GM18502 (cell line): Measurements from ENCODE around the gene PEPD.

Source experiments
- ATAC-seq: cut with Tn5 transposase; IDR thresholded peaks from one replicate; pipeline ENCODE4 v1.9.1; 2021; ENCODE audit warnings: mild to moderate bottlenecking; ENCODE audit not compliant: unreplicated experiment, poor library complexity

Gene PEPD

DNA sequence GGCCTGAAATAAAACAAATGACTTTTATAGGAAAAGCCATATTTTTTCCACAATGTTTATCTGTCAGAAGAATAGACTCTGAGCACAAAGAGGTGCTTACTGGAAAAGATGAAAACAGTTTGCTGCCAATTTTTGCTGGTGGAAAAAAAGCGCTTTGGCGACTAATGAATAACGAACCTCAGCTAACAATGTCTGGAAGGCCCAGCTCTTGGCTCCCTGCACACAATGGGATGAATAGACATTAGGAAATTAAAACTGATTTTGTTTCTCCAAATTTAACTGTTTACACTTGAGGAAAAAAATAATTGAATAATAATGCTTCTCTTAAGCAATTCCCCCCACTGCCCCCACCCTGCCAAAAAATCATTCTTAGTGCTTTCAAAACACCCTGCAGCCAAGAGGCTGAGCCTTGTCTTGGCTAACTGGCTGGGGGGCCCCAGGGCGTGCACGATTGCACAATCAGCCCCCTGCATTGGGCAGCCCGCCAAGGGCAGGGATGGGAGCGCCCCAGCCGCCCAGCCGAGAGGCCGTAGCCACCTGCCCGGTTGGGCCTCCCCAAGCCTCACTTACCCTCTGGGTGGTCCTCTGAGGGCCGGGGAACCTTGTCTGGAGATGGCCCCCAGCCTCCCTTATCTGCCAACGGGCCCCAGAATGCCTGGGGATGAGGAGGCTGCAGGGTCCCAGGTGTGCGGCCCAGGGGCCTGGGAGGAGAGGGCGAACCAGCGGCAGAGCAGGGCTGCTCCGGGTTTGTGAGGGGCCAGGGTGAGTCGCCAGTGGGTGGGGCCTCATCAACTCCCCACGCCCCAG, 131.3 kb downstream of the PEPD start:
- no peak for ATAC-seq

DNA sequence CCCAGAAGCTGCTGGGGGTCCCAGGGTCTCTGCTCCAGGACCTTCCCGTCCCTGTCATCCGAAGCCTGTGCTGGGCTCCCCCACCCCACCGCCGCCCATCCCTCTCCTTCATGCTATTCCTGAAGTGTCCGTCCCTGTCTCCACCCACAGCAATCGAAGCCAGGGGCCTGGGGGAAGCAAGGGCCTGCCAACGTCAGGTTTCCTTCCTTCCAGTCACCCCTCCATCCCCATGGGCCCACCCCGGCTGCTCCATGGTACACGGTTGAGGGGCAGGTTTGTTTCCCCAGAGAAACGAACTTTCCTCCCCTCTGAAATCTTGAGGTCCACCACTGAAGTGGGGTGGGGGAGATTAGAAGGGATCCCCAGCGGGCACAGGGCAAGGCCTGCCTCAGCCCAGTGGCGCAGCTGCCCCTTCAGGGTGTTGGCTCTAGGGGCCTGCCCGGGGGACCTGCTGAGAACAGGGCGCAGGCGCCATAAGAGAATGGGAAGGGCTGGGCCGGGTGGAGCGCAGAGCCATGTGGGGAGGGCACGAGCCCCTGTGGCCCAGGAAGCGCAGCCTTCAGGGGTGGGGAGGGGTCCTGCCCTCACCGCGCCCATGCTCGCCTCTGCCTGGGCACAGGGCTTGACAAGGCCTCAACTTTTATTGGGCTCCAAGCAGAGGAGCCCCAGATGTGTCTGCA, 132.0 kb downstream of the PEPD start:
- no peak for ATAC-seq

DNA sequence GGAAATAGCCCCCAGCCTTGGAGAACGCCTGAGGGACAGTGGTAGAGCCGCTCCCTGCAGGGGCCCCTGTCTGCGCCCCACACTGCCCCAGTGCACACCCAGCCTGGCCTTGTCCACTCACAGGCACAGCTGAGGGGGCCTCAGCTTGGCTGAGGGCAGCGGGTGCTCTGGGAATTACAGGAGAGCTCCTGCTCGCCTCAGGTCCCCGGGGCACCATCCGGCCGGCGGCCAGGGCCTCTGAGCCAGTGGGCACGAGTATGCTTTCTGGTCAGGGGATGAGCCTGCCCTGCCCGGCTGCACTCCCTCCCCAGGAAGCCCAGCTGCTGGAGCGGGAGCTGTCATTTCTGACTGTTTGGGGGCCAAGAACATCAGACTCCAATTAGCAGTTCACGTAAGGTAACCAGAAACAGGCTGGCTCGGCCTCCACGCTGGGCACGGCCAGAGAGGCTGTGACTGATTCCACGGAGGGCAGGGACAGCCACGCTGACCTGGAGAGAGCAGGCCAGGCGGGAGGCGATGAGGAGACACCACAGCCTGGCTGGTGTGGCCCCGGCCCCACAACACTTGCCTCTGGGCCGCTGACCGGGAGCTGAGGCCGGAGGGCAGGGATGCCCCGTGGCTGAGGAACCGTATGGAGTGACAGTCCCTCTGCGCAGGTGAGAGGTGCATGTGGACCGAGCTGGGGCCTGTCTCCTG, 132.7 kb downstream of the PEPD start:
- ATAC-seq, result no peak

DNA sequence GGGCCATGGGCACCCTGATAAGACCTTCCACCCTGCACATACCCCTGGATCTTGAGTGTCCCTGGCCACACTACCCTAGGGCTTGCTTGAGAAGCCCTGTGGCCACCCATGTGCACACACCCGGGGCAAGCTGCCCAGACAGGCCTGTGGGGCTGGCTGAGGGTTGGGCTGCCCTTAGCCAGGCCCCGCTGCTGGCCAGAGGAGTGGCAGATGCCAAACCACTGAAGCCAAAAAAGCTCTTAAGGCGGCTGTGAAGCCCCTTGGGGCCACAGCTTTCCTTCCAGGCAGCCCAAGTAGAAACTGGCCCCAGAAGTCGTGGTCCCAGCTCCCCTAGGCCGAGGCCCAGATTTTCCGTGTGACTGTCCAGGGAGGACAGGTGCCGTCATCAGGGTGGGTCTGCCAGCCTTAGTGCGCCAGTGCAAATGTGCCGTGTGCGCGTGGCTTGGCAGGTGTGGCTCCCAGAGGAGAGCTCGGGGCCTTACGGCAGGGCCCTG, 133.3 kb downstream of the PEPD start:
- ATAC-seq, result no peak

DNA sequence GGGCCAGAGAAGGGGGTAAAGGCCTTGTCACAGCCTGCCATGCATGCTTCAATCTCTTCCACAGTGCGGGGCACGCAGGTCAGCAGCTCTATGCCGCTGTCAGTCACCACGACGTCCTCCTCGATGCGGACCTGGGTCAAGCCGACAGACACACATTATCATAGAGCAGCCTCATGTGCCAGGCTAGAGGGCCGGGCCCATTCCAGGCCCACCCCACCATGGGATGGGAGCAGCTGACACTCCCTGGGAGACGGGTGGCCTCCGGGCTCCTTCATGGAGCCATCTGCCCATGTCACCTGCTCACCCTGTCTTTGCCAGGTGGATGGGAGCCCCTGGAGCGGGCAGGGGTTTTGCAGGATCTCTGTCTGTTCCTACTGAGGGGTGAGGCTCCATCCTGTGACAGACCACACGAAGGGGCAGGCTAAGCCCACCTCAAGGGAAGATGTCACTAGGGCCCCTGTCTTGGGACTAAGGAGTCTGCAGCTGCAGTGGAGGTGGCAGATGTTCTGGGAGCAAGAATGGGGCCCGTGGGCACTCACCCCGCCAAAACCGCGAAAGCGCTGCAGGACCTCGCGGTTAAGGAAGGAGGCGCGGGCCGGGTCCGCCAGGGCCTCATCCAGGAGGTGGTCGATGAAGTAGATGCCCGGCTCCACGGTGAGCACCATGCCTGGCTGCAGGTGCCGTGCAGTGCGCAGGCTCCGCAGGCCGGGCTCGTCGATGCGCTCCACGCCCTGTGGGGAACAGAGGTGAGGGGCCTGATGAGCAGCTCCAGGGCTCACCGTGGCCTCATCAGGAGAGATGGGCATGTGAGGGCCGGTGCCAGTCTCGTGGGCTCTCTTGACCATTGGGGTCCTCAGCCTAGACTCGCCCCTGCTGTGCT, 134.0 kb downstream of the PEPD start:
- ATAC-seq, result no peak

DNA sequence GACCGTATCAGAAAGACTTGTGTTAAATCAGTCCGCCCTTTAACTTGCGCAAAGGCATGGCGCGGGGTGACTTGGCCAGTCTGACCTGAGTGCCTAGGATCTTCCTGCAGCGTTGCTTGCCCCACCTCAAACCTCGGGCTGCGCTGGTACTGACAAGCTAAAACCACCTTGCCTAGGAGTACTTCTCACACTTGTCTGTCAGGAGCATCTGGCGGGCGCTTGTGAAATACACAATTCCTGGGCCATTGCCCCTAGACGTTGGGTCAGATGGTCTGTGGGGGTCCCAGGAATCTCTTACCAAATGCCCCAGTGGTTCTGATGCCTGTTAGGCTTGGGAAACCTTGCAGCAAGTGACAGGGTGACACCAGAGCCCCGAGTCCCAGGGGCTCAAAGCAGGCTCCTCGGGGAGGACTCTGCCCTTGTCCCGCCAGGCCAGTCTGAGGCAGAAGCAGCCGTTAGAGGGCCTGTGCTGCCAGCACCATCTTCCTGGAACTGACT, 135.2 kb downstream of the PEPD start:
- no peak for ATAC-seq

DNA sequence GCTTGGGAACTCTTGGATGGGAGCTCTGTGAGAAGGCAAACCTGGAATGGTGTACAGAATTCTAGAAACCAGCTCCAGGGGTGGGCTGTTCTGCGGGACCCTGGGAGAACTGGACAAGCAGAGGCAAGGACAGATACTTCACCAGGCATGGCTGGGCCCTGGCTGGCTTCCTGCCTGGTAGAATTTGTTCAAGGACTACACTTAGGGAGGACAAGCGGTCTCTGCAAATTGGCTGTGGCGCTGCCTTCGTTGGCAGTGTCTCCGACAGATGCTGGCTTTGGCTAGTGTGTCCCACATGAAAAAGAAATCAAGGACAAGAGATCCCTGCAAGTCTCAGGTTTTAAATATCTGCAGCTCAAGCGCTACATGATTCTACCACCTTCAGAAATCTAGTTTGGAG, 135.6 kb downstream of the PEPD start:
- no peak for ATAC-seq

DNA sequence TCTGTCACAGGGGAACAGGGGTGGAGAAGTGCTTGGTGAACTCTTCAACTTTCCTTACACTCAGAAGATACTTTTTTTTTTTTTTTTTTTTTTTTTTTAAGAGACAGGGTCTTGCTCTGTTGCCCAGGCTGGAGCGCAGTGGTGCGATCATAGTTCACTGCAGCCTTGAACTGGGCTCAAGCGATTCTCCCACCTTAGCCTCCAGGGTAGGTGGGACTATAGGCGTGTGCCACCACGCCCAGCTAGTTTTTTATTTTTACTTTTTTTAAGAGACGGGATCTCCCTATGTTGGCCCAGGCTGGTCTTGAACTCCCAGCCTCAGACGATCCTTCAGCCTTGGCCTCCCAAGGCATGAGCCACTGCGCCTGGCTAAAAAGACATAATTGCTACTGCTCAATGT, 136.6 kb downstream of the PEPD start:
- ATAC-seq, result no peak

DNA sequence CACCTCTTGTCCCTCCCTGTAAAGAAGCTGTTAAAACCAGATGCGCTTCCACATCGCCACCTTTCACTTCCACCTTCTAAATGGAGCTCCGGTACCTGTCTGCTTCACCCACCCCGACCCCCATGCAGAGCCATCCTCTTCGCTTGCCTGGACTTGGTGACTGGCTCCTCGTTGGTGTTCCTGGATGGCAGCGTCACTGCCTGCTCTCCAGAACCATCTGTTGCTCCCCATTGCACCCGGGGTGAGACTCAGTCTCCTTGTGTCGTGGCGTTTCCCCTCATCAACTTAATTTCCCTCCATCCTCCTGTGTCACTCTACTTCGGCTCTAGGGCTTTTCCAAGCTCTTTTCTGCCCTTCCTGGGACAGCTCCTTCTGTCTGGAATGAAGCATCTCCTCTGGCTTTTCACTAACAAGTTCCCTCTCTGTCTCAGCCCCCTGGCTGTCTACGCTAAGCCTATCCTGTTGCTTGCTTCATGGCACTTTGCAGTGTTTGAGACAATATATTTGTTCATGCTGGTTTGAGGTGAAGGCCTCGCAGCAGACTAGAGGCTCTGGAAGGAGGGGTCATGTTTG, 137.8 kb downstream of the PEPD start:
- no peak for ATAC-seq

DNA sequence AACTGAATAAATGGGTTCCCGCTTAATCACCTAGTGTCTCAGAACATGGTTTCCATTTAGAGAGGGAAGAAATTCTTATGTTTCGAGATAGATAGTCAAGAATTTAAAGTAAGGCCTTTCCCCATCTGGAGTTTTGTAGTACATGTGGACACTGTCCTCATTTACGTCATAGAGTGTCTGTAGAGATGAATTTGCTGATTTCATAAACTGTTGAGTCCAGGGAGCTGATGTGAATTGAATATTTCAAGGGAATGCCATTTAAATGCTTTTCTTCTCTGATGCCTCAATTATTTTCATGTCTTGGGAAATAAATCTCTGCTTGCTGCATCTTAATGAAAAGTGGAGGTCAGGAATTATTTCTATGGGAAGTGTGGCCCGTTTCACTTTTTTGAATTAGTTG, 138.6 kb downstream of the PEPD start:
- ATAC-seq, result no peak

DNA sequence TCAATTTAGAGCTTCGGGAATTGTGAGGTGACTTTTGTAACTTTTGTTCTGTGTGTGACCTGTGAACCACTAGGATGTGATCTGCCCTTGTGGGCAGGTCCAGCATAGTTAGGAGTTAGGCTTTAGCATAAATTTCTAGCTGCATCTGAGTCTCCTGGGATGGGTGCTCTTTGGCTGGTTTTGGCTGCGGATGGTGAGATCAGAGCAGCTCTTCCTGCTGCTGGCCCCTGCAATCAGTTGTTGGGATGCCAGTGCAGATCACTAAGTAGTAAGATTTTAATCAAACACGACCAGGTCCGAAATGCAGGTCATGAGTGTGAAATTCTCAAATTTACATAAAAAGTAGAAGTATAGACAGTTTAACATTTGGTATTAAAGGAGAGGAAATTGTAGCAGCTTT, 139.6 kb downstream of the PEPD start:
- no peak for ATAC-seq

DNA sequence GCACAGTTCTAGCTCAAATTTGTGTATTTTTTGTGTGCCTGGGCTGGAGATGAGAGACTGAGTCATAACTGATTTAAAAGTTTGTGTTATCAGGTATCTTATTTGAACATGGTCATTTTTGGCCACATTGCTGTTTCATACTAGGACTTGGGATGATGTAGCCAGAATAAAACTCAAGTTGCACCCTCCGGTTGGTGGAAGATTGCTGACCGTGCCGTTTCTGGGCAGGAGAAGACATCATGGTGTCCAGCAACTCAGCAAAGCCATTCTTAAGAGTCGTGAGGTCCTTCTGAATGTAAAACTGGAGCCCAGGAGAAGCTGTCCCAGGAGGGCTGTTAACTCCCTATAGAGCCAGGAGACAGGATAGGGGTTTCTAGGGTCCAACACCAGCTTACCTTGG, 140.5 kb downstream of the PEPD start:
- ATAC-seq, result no peak

DNA sequence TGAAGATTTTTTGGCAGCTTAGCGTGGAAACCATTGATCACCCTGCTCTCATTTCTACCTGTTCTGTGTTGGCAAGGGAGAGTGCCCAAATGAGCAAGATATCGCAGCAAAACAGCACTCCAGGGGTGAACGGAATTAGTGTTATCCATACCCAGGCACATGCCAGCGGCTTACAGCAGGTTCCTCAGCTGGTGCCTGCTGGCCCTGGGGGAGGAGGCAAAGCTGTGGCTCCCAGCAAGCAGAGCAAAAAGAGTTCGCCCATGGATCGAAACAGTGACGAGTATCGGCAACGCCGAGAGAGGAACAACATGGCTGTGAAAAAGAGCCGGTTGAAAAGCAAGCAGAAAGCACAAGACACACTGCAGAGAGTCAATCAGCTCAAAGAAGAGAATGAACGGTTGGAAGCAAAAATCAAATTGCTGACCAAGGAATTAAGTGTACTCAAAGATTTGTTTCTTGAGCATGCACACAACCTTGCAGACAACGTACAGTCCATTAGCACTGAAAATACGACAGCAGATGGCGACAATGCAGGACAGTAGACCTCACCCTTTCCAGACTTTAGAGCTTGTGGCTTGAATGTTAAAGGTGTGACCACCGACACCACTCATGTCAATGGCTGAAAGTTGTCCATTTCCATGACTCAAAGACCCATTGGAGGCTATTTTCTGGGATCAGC, 142.3 kb downstream of the PEPD start:
- ATAC-seq, result no peak

DNA sequence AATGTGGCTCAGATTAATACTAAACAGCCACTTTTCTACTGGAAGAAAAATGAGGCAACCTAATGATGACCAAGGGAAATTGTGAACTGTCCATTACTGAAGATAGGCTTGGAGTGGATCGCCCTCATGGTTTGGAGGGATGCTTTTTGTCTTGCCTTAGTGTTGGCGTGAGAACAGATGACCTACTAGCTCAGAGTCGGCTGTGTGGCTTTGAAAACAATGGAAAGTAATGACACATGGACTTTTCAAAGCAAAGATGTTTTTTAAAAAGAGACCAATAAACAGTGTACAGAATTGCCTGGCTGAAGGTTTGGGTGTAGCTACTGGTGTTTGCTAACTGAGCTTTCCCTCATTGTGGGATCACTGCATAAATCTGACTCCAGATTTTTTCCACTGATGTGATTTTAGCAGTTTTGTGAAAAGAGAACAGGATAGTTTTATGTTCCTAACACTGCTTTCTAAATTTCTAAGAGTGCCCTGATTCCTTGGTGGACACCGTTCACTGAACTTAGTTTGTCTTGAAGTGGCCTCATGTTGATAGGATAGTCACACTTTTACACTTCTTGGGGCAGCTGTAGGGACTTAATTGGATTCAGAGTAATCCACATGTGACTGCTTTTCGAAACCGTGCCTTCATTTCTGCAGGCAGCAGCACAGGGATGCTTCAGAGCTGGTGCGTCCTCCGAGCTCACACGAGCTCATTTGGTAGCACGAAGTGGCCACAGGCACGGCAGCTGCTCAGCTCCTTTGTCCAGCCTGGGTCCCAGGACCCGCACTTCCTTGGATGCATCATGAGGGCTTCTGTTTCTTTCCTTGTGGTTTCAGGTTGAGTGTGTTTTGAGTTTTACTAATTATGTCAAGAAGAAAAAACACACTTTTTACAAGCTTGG, 143.8 kb downstream of the PEPD start:
- no peak for ATAC-seq

DNA sequence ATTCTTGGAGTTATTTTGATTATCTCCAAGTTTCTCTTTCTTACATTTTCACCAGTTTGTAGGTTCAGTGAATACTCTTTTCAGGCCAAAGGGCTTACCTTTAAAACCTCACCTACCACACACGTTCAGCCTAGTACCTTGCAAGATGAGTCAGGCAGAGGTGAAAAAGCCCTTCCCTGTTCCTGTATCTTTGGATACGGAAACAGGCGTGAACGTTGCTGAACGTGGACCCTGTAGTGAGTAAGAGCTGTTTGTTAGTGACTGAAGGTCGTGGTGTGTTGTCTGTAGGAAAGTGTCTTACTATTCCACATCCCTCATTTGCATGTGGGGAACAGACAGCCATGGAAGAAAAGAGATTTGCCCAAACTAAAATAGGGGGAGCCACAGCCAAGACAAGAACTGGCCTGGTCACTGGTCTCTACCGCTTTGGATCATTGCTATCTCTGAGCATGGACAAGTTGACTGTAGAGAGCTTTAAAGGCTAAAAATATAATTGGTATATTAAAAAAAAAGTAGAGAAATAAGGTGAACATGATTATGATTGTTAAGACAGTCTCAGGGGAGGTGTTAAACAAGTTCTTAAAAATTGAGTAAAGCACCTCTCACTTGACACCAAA, 144.5 kb downstream of the PEPD start:
- no peak for ATAC-seq

DNA sequence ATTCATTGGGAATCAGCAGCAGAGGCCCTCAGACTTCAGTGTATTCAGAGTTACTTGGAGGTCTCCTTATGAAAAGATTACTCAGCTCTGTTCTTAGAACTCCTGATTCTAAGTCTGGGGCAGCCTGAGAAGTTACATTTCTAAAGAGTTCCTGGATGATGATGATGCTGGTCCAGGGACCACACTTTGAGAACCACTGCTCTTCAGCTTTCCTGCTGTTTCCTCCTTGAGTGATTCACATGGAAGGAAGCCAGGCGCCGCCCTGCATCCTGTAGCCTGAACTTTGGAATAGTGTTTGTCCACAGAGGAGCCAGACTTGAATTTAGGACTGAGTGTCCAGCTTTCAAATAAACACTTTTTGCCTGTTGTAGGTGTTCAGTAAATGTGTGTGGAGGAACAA, 145.2 kb downstream of the PEPD start:
- no peak for ATAC-seq

DNA sequence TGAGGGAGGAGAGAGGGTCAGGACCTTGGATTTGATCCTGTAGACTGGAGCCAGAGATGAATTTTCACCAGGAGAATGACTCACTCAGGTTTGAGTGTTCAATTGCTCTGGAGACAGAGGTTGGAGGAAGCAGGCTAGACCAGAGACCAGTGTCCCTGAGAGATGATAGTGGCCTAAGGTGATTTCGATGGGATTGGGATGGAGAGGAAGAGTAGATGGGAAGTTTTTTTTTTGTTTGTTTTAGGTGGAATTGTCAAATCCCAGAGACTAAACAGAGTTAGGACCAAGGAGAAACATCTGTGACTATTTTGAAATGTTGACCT, 145.8 kb downstream of the PEPD start:
- no peak for ATAC-seq
